ENCODE data around the gene NR1H3.
"Not testable (repeated sequence)": the region's sequence is repeated elsewhere in the genome, so short reads cannot be mapped to it uniquely, and the experiment has no call there.

NR1H3 gene

GRCh38 chr11:47257517-47258316 is at the start of gene NR1H3:
TSS of gene NR1H3 (plus strand) at chr11:47257996. CDS start at chr11:47259217, 1,221 bp downstream.
- DNase-seq, result no peak

DNA sequence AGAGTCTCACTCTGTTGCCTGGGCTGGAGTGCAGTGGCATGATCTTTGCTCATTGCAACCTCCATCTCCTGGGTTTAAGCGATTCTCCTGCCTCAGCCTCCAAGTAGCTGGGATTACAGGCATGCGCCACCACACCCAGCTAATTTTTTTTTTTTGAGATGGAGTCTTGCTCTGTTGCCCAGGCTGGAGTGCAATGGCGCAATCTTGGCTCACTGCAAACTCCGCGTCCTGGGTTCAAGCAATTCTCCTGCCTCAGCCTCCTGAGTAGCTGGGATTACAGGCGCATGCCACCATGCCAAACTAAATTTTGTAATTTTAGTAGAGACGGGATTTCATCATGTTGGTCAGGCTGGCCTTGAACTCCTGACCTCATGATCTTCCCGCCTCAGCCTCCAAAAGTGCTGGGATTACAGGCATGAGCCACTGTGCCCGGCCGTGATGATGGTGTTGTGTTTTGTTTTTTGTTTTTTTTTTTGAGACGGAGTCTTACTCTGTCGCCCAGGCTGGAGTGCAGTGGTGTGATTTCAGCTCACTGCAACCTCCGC is 49.7 kb upstream of the NR1H3 start:
- not testable (repeated sequence) for DNase-seq

DNA sequence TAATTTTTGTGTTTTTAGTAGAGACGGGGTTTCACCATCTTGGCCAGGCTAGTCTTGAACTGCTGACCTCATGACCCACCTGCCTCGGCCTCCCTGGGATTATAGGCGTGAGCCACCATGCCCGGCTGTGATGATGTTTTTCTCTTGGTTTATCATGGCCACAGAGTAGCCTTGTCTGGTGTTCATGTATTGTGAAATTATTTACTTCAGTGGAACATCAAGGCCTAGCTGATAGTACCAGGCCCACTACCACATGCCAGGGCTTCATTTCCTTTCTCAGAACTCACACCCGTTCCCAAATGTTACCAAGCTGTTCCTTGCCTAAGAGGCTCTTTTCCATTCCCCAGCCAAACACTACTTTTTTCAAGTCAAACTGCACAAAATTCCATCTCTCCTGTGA is 49.2 kb upstream of the NR1H3 start:
- no peak for DNase-seq

DNA sequence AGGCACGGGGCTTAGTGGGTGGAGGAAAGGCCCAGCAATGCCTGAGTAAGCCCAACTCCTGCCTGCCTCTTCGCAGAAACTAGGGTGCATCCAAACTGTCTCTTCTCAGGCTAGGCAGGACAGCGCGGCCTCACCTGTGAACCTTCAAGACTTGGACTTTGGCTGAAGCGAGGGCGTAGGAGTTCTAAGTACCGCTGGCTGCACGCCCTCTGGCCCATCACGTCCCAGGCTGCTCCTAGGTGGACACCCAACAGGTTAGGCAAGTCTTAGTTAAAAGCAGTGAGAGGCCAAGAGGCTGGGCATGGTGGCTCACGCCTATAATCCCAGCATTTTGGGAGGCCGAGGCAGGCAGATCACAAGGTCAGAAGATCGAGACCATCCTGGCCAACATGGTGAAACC is 44.9 kb upstream of the NR1H3 start:
- no peak for DNase-seq

GRCh38 chr11:47213950-47214565 is 43.7 kb upstream of the NR1H3 start:
- peak; percentile 78 for DNase-seq

- no peak for DNase-seq
These were observed 42.4 kb upstream of the NR1H3 start for GRCh38 chr11:47215366-47215910.

DNA sequence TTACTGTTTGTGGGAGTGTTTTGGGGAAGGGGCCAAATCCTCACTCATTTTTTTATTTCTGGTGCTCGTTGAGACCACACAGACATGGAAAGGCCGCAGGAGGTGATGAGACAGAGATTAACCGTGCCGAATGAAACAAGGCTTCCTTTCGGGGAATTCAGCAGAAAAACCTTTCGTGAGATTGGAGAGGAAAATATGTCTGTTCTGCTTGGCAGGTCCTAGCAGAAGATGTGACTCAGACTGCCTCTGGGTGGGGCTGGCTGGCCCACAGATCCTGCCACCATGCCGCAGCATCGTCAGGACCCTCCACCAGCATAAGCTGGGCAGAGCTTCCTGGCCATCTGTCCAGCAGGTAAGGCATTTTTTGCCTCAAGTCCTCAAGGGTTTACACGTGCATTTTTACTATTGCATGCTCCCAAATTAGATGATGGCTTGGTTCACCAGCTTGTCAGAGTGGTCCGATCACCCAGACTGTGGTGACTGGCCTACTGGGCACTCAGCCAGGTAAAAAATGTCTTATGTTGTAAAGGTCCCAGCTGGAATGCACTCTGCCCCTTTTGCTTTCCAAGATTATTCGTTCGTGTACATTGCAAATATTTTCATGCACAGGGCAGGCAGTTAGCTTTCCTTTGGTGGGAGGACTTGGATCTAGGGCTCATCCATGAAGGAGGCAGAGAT is 41.5 kb upstream of the NR1H3 start:
- DNase-seq, result peak; percentile 49

DNA sequence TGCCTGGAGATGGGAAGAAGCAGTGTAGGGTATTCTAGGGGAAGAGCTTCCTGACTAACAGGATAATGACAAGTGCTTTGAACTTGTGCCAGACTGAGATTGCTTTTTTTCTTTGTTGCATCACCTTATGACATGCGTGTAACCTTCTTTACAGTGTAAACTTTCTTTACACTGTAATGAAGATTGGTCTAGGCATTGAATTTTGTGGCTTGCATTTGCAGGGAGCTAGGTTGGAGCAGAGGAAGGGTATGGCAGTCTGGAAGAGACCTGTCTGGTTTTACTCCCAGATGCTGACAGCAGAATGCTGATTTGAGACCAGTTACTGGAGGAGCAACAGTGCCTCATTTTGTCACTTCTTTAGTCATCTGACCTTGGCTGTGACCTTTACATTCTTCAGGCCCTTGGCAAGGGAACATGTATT is 37.4 kb upstream of the NR1H3 start:
- no peak for DNase-seq

DNA sequence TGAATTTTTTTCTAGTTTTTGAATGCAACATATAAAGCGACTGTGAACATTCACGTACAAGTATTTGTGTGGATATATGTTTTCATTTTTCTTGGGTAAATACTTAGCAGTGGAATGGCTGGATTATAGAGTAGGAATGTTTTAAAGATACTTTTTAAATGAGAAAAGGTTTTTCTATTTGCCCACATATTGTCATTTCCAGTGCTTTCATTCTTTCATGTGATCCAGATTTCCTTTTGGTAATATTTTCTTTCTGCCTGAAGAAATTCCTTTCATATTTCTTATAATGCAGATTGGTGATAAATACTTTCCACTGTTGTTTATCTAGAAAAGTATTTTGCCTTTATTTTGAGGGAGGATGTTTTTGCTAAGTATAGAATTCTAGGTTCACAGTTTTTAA is 35.1 kb upstream of the NR1H3 start:
- no peak for DNase-seq

- DNase-seq, result no peak
These were observed 32.0 kb upstream of the NR1H3 start for GRCh38 chr11:47225552-47226400.

GRCh38 chr11:47229161-47229560 is 28.6 kb upstream of the NR1H3 start:
- DNase-seq, result no peak

DNA sequence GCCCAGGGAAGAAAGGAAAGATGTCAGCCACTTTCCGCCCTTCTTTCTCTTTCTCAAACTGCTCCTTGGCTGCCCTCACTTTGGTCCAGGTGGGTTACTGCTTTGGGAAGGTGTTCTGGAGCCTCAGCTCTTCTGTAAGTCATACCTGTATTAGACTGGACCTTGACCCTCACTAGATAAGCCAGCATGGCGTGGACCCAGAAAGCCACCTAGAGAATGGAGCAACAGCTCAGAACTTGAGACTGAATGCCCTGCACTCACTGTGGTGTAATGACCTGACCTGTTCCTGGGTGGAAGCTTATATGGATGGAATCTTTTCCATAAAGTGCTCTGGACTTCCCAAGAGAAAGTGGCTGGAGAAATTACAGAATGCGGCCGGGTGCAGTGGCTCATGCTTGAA is 24.7 kb upstream of the NR1H3 start:
- DNase-seq, result no peak

GRCh38 chr11:47233989-47234668 is 23.7 kb upstream of the NR1H3 start:
- DNase-seq, result peak; percentile 22

DNA sequence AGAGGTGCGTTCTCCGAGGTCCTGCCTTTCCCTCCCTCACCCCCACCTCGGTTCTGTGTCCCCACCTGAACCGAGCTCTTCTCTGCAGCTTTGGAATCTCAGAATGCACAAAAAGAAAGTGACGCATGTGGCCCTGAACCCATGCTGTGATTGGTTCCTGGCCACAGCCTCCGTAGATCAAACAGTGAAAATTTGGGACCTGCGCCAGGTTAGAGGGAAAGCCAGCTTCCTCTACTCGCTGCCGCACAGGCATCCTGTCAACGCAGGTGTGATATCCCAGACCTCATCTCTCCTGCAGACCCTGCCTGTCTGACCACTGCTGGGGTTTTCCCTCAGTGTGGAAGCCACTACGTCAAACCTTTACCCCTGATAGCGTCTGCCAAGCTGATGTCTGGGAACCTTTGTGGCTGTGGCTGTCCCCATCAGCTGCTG is 23.1 kb upstream of the NR1H3 start:
- DNase-seq, result peak; percentile 73

GRCh38 chr11:47235163-47235562 is 22.6 kb upstream of the NR1H3 start:
- DNase-seq, result no peak

DNA sequence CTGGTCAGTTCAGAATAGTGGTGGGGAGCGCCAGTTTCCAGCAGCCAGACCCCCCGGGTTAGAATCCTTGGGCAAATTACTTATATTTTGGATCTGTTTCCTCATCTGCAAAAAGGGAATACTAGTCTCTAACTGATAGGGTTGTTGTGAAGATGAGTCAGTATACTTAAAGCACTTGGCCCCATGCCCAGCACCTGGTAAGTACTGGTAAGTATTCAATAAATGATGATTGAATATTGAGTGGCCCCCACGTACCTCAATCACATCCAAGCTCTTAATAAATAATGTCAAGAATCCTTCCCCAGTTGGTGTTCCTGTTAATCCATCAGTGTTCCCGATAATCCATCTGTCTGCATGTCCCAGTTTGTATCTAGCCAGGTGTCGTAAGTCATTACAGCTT is 21.3 kb upstream of the NR1H3 start:
- DNase-seq, result peak; percentile 18

- DNase-seq, result no peak
These were observed 17.9 kb upstream of the NR1H3 start for GRCh38 chr11:47239852-47240251.

DNA sequence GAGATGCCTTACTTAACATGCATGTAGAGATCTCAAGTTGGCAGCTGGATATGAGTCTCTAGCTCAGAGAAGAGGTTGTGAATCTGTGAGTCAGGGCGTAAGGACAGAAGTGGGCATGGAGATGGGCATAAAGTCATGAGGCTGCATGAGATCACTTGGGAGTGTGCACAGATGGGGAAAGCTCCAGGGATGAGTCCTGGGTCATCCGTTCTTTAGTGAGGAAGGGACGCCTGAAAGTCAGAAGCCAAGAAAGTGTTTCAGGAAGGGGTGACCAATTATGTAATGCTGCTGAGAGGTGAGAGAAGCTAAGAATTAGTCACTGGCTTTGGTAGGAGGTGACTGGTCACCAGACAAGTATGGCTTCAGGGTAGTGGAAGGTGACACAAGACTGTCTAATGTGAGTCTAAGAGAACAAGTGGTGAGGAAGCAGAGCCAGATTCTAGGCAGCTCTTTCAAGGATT is 15.9 kb upstream of the NR1H3 start:
- no peak for DNase-seq

GRCh38 chr11:47242596-47243192 is 15.1 kb upstream of the NR1H3 start:
- DNase-seq, result no peak

GRCh38 chr11:47243454-47243853 is 14.3 kb upstream of the NR1H3 start:
- DNase-seq, result no peak
